ENCODE measurements around the gene IGF2BP2. TPM values are rescaled to one million over a fixed set of nuclear protein-coding genes. Genes with fewer than 3 reads are reported as not detected.
"Not testable (repeated sequence)": the region's sequence is repeated elsewhere in the genome, so short reads cannot be mapped to it uniquely, and the experiment has no call there.

The IGF2BP2 gene
- total and polyA plus RNA-seq, 7 donors = 1.1 to 5.6 (median 2.3) TPM

DNA sequence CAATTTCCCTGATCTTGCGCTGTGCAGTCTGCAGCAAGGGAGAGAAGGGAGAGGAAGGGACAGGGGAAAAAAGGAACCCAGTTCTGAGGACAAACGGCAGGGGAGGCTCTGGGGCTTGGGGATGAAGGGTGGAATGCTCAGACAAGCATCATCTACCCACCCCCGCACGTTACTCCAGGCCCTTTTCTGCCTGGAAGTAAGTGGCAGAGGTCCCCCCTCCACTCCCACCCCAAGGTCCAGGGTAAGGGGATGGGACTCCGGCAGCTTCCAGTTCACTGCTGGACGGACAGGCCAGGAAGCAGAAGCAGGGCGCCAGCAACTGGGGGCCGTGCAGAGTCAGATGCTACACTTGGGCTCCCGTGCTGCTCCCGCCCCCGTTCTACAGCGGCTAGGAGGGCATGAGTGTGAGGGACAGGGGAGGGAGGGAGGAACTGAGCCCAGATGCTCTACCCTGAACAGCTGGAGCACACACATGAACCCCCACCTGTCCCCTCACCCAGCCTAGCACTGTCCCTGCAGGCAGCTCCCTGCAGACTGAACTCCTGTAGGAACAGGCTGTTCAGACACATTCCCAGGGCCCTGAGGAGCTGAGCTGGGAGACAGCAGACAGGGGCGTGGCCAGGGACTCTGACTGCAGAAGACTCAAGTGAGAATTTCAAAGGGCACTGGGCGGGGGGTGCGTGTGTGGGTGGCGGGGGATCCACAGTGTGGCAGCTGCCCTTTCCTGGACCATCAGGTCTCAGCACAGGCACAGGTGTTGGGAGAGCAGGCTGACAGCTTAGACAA, 179.1 kb downstream of the IGF2BP2 start:
- no peak for ATAC-seq
- Histone ChIP-seq H3K4me1 (no peaks in the 10 kb centered on the region), H3K9me3 (no peaks in the 10 kb centered on the region), H3K27ac (no peak overlapping the region), H3K27me3 (ENCODE audit: insufficient read depth in 3 of 3, low read length in 2 of 3) (no peaks in the 10 kb centered on the region), H3K36me3 (ENCODE audit: insufficient read depth in 1 of 2, low read depth in 1 of 2) (no peaks in the 10 kb centered on the region), H3K4me3 (no peak overlapping the region)
- WGBS, 3 donors = 71 to 75% (median 71%) methylated on average over 16 of the region's 16 CpGs
- no peak for DNase-seq
- no peak for TF ChIP-seq CTCF (IDR thresholded peaks at IDR 0.05)
- intact Hi-C loops (cut with DNase I) = no loop called here

- H3K36me3 ChIP-seq (ENCODE audit: insufficient read depth in 1 of 2, low read depth in 1 of 2); H3K27ac ChIP-seq; H3K27me3 ChIP-seq (ENCODE audit: insufficient read depth in 3 of 3, low read length in 2 of 3); H3K9me3 ChIP-seq; ATAC-seq; DNase-seq; intact Hi-C loops (cut with DNase I); H3K4me1 ChIP-seq; H3K4me3 ChIP-seq: not testable (repeated sequence)
- WGBS, 3 donors = 68 to 80% (median 69%) methylated on average over 17 of the region's 17 CpGs
These were observed 179.7 kb downstream of the IGF2BP2 start for GRCh38 chr3:185645191-185645590.

- Histone ChIP-seq H3K4me3 (no peak overlapping the region), H3K9me3 (no peaks in the 10 kb centered on the region), H3K36me3 (ENCODE audit: insufficient read depth in 1 of 2, low read depth in 1 of 2) (no peaks in the 10 kb centered on the region), H3K4me1 (no peaks in the 10 kb centered on the region), H3K27me3 (ENCODE audit: insufficient read depth in 3 of 3, low read length in 2 of 3) (no peaks in the 10 kb centered on the region), H3K27ac (no peak overlapping the region)
- DNase-seq (no peak), ATAC-seq (no peak)
- intact Hi-C loops (cut with DNase I) = no loop called here
- 68 to 77% (median 73%) methylated on average over 2 of the region's 2 CpGs for WGBS, 3 donors
- no peak for TF ChIP-seq CTCF (IDR thresholded peaks at IDR 0.05)
These were observed 184.5 kb downstream of the IGF2BP2 start for GRCh38 chr3:185640308-185640707.

GRCh38 chr3:185639632-185640206, 185.1 kb downstream of the IGF2BP2 start:
- H3K9me3 ChIP-seq = no peaks in the 10 kb centered on the region
- WGBS, 3 donors = 80 to 83% (median 81%) methylated on average over 7 of the region's 7 CpGs
- H3K4me1 ChIP-seq = no peaks in the 10 kb centered on the region
- intact Hi-C loops (cut with DNase I) = no loop called here
- TF ChIP-seq CTCF (IDR thresholded peaks at IDR 0.05) = no peak
- no peak for ATAC-seq
- H3K4me3 ChIP-seq = no peak overlapping the region
- DNase-seq = no peak
- H3K27me3 ChIP-seq (ENCODE audit: insufficient read depth in 3 of 3, low read length in 2 of 3) = no peaks in the 10 kb centered on the region
- H3K27ac ChIP-seq = no peak overlapping the region
- no peaks in the 10 kb centered on the region for H3K36me3 ChIP-seq (ENCODE audit: insufficient read depth in 1 of 2, low read depth in 1 of 2)

GRCh38 chr3:185638651-185639050, 186.2 kb downstream of the IGF2BP2 start:
- H3K27ac ChIP-seq; H3K4me1 ChIP-seq; H3K4me3 ChIP-seq; ATAC-seq; H3K27me3 ChIP-seq (ENCODE audit: insufficient read depth in 3 of 3, low read length in 2 of 3); DNase-seq; H3K36me3 ChIP-seq (ENCODE audit: insufficient read depth in 1 of 2, low read depth in 1 of 2); H3K9me3 ChIP-seq; intact Hi-C loops (cut with DNase I): not testable (repeated sequence)
- 92 to 96% (median 94%) methylated on average over 11 of the region's 11 CpGs for WGBS, 3 donors
